Cardiac muscle cell (in vitro differentiated cells and primary cell): Measurements from ENCODE around the gene MRM2. TPM values are rescaled to one million over a fixed set of nuclear protein-coding genes. Genes with fewer than 3 reads are reported as not detected.

Source experiments
- DNase-seq, 2 donors: peaks; one replicate each; pipeline versions ENCODE4 v3.0.0 to v3.0.0-alpha.2; 2010 to 2017; ENCODE audit warnings: low read depth in 1 of 2, low spot score in 1 of 2
- H3K27ac ChIP-seq: fragments of 200-600 bp; sonication (generic); 2 replicates; pipeline ENCODE4 v1.5.1; 2016
- H3K27me3 ChIP-seq: fragments of 200-600 bp; sonication (generic); 2 replicates; pipeline ENCODE4 v1.6.0; 2016; ENCODE audit warnings: control low read depth
- H3K36me3 ChIP-seq: fragments of 200-600 bp; sonication (generic); 2 replicates; pipeline ENCODE4 v1.5.1; 2016; ENCODE audit warnings: control low read depth
- H3K4me1 ChIP-seq: fragments of 200-600 bp; sonication (generic); 2 replicates; pipeline ENCODE4 v1.8.1; 2017; ENCODE audit warnings: low read depth, mild to moderate bottlenecking, mixed run types
- H3K4me3 ChIP-seq: fragments of 200-600 bp; sonication (generic); 2 replicates; pipeline ENCODE4 v1.5.1; 2016; ENCODE audit warnings: mild to moderate bottlenecking
- H3K9me3 ChIP-seq: fragments of 200-600 bp; sonication (generic); 2 replicates; pipeline ENCODE4 v1.5.1; 2017; ENCODE audit warnings: low read depth, mild to moderate bottlenecking, control low read depth
- polyA plus RNA-seq: library from polyadenylated mRNA; unstranded; fragments of >200 nt; fragmentation: Nextera tagmentation; extraction: Ambion mirVana; gene quantifications from 2 replicates; pipeline ENCODE4 v1.2.1, GENCODE V29; 2016
- total RNA-seq: library from RNA; depleted of rRNA; stranded (reverse); fragments of >200 nt; gene quantifications from 2 replicates; pipeline ENCODE4 v1.2.3, GENCODE V29; 2016
- TF ChIP-seq, protein P1 (sequence below): IDR thresholded peaks from 2 replicates; pipeline ENCODE4 v1.5.1; 2012; ENCODE audit warnings: low read depth, mild to moderate bottlenecking, low read length

MRM2 gene
- total and polyA plus RNA-seq, 2 experiments from 2014 or later: 24.2 to 53.5 TPM

DNA sequence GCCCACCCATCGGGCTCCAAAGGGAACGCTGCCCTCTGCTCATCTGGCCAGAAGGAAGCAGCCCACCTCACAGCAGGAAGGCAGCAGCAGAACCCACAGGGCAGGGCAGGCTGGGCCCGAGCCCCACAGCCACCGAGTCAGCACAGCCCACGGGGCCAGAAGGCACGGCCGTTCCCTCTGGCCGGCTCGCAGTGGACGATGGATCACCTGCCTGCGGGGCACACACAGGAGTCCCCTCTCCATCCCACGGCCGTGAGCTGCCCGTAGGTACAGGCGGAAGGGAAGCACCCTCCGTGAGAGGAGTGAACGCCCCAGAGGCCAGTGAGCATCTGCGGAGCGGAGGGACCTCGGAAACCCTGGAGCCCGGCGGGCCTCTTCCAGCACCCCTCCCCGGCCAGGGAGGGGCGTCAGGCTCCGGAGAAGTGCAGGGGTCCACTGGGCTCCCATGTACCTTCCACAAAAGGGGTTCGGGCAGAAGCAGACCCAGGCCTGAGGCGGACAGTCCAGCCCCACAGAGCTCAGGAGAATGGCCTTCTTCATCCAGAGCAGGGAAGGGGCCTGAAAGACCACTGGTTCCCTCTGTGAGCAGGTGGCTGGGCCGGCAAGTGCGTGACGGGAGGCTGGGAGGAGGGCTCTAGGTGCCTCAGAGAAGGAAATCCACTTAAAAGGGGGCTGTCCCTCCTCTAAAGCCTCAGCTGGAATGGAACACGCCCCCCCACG is 11.7 kb upstream of the MRM2 start:
- no peaks in the 10 kb centered on the region for H3K9me3 ChIP-seq
- TF ChIP-seq, protein P1, sequence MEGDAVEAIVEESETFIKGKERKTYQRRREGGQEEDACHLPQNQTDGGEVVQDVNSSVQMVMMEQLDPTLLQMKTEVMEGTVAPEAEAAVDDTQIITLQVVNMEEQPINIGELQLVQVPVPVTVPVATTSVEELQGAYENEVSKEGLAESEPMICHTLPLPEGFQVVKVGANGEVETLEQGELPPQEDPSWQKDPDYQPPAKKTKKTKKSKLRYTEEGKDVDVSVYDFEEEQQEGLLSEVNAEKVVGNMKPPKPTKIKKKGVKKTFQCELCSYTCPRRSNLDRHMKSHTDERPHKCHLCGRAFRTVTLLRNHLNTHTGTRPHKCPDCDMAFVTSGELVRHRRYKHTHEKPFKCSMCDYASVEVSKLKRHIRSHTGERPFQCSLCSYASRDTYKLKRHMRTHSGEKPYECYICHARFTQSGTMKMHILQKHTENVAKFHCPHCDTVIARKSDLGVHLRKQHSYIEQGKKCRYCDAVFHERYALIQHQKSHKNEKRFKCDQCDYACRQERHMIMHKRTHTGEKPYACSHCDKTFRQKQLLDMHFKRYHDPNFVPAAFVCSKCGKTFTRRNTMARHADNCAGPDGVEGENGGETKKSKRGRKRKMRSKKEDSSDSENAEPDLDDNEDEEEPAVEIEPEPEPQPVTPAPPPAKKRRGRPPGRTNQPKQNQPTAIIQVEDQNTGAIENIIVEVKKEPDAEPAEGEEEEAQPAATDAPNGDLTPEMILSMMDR: no peak

DNA sequence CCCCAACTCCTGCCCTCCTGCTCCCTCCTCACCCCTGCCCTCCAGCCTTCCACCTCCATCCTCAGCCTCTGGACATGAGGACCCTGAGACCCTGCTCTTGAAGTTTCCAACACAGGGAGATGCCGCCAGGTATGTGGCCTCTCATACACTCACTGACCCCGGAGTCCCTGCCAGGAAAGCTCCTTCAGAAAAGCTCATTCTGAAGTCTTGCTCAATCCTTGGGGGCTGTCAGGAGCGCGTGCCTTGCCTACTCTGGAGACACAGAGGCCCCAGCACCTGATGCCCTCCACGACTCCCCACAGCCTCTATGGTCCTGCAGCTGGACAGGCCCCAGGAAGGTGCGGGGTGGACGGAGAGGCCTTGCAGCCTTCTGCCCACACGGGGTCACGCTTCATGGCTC is 11.0 kb upstream of the MRM2 start:
- H3K27me3 ChIP-seq: no peaks in the 10 kb centered on the region
- H3K36me3 ChIP-seq: no peaks in the 10 kb centered on the region
- no peak overlapping the region for H3K27ac ChIP-seq
- DNase-seq: no peak
- H3K4me3 ChIP-seq: no peak overlapping the region
- TF ChIP-seq, protein P1: no peak
- H3K4me1 ChIP-seq: no peaks in the 10 kb centered on the region
- no peaks in the 10 kb centered on the region for H3K9me3 ChIP-seq

More for the DNA sequence above, 11.7 kb upstream of the MRM2 start:
- DNase-seq: no peak
- H3K27me3 ChIP-seq: no peaks in the 10 kb centered on the region
- no peaks in the 10 kb centered on the region for H3K36me3 ChIP-seq
- no peak overlapping the region for H3K27ac ChIP-seq
- no peaks in the 10 kb centered on the region for H3K4me1 ChIP-seq
- no peak overlapping the region for H3K4me3 ChIP-seq

DNA sequence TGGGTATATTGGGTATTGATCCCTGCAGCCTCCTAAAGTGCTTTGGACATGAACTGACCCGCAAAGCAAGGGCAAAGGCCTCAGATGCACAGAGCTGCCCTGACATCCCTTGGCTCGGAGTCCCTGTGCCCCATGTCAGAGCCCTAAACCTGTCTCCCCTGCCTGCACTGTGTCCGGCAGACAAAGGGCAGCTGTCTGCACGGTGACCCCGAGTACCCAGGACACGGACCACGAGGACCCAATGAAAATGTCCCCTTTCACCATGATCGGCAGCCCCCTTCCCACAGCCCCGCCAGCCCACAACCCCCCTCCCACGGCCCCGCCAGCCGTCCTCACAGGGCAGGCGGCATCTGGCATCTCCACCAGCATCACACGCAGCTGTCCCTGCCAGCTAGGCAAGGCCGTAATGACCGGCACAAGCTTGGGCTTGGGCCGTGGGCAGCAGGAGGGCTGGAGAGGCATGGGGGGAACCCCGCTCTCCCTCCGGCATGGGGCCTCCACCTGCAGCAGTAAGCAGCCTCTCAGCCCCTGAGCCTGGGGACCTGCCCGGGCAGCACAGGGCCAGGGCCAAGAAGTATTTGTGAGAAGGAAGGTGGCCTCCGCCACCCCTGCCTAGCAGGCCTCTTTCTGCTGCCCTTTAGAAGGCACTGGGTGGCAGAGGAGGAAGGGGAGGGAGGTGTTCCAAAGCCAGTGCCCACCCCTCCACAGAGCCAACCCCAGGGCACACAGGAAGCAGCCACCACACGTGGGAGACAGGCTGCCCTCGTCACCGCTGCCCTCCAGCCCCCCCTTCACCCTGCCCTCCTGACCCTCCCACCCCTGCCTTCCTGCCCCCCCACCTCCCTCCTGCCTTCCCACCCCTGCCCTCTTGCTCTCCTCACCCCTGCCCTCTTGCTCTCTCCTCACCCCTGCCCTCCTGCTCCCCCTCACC is 10.1 kb upstream of the MRM2 start:
- Histone ChIP-seq H3K27ac (no peak overlapping the region), H3K9me3 (no peaks in the 10 kb centered on the region), H3K36me3 (no peaks in the 10 kb centered on the region), H3K4me3 (no peak overlapping the region), H3K4me1 (no peaks in the 10 kb centered on the region), H3K27me3 (no peaks in the 10 kb centered on the region)
- TF ChIP-seq, protein P1: no peak
- no peak for DNase-seq

DNA sequence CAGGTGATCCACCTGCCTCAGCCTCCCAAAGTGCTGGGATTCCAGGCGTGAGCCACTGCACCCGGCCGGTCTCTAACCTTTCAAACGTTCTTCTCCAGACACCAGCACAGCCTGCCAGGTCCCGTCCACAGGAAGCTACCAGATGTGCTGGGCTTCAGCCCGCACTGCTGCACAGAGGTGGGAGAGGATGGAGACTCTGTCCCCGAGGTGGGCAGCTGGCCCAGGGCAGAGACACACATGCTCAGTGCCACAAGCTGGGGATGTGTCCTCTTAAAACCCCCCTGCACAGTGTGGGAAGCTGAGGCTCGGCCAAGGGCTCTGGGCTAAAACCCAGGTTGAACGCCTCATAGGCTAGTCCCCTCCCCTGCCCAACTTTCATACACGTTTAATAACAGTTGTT is 9.4 kb upstream of the MRM2 start:
- H3K4me1 ChIP-seq: no peaks in the 10 kb centered on the region
- no peaks in the 10 kb centered on the region for H3K27me3 ChIP-seq
- H3K4me3 ChIP-seq: no peak overlapping the region
- H3K36me3 ChIP-seq: no peaks in the 10 kb centered on the region
- no peak for DNase-seq
- TF ChIP-seq, protein P1: no peak
- H3K9me3 ChIP-seq: no peaks in the 10 kb centered on the region
- no peak overlapping the region for H3K27ac ChIP-seq

DNA sequence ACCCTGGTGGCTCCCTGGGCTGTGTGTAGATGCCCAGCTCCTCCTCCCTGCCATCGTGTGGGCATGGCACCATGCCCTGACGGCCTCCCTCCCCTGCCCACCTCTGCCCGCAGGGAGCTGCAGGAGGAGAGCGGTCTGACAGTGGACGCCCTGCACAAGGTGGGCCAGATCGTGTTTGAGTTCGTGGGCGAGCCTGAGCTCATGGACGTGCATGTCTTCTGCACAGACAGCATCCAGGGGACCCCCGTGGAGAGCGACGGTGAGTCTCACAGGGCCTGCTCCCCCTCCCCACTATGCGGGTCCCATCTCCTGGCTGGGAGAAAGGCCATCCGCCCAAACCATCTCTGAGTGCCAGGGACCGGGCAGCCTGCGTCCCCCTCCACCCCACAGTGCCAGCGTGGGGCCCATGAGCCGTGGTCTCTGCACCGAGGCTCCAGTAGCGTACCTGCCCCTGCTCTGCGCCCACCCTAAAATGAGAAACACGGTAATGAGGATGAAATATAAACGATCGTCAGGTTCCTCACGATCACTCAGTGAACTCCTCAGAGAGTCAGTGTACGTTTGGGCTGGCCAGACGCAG is 7.8 kb upstream of the MRM2 start:
- Histone ChIP-seq H3K27me3 (no peaks in the 10 kb centered on the region), H3K36me3 (no peaks in the 10 kb centered on the region), H3K9me3 (no peaks in the 10 kb centered on the region), H3K4me3 (no peak overlapping the region), H3K4me1 (no peaks in the 10 kb centered on the region), H3K27ac (no peak overlapping the region)
- TF ChIP-seq, protein P1: no peak
- DNase-seq: no peak
